ENCODE data around the gene GPATCH8.

The GPATCH8 gene

GRCh38 chr17:44499722-44500121, 3.5 kb downstream of the GPATCH8 start (continued):
- peak; percentile 78; the same call in 1 of the 2 replicates for TF ChIP-seq PRDM10 (tag by site-specific recombination; IDR thresholded peaks at IDR 0.05)
- TF ChIP-seq RBAK (tag by site-specific recombination; IDR thresholded peaks at IDR 0.05): no peak
- TF ChIP-seq ZNF248 (tag by site-specific recombination; IDR thresholded peaks at IDR 0.05): no peak; the same call in 1 of the 2 replicates
- TF ChIP-seq ZNF514 (tag by site-specific recombination; IDR thresholded peaks at IDR 0.05): no peak
- TF ChIP-seq WT1 (tag by site-specific recombination; IDR thresholded peaks at IDR 0.05): peak; percentile 70
- TF ChIP-seq ZNF529 (tag by site-specific recombination; IDR thresholded peaks at IDR 0.05; ENCODE audit: insufficient replicate concordance): no peak
- peak; percentile 78 for TF ChIP-seq PRDM6 (tag by site-specific recombination; IDR thresholded peaks at IDR 0.05)
- no peak for TF ChIP-seq ZNF747 (tag by site-specific recombination; IDR thresholded peaks at IDR 0.05)
- no peak for TF ChIP-seq ZSCAN16 (tag by site-specific recombination; IDR thresholded peaks at IDR 0.05)
- peak; percentile 34; the same call in 1 of the 2 replicates for TF ChIP-seq ZNF366 (tag by site-specific recombination; conservative IDR thresholded peaks at IDR 0.05)
- TF ChIP-seq ZBTB20 (tag by site-specific recombination; IDR thresholded peaks at IDR 0.05): no peak
- 0 out of 2 replicates have a peak, but pooled peaks have one; percentile 25 for TF ChIP-seq MEIS1 (CRISPR knock-in tag; IDR thresholded peaks at IDR 0.05; ENCODE audit: borderline replicate concordance)
- TF ChIP-seq ZNF114 (tag by site-specific recombination; IDR thresholded peaks at IDR 0.05): no peak
- TF ChIP-seq ZNF510 (tag by site-specific recombination; IDR thresholded peaks at IDR 0.05; ENCODE audit: insufficient replicate concordance): no peak
- TF ChIP-seq MYNN (tag by site-specific recombination; IDR thresholded peaks at IDR 0.05; ENCODE audit: borderline replicate concordance): no peak
- 0 out of 2 replicates have a peak, but pooled peaks have one; percentile 30 for TF ChIP-seq OSR2 (tag by site-specific recombination; IDR thresholded peaks at IDR 0.05)
- no peak for TF ChIP-seq ZNF501 (tag by site-specific recombination; IDR thresholded peaks at IDR 0.05)

- Histone ChIP-seq H3K4me1 (ENCODE audit: control insufficient read depth, insufficient read depth, low read length) (peaks cover 15% of the 10 kb centered on the region), H3K27ac (ENCODE audit: extremely low read depth, low read depth, low read length) (no peak overlapping the region), H3K4me3 (ENCODE audit: low read depth, low read length) (no peak overlapping the region), H3K36me3 (ENCODE audit: control insufficient read depth in 2 of 2, insufficient read depth in 1 of 2, low read length in 2 of 2) (peaks cover 3 to 5% of the 10 kb centered on the region in 2 experiments; a peak in 2 of 3 replicates), H3K9me3 (ENCODE audit: control insufficient read depth, insufficient read depth, low read depth, low read length) (no peaks in the 10 kb centered on the region)
- POLR2A ChIA-PET: interaction anchor here (0.6 to 1.0 kb wide), 2 partner anchors 39 to 65 kb away, joined by 3 to 4 read pairs; no protein-coding TSS in a partner anchor
- TF ChIP-seq ZBTB1 (tag by site-specific recombination; IDR thresholded peaks at IDR 0.05) (no peak), ZFP3 (tag by site-specific recombination; IDR thresholded peaks at IDR 0.05; ENCODE audit: low read depth) (no peak), ZNF48 (tag by site-specific recombination; IDR thresholded peaks at IDR 0.05) (no peak), ZNF121 (tag by site-specific recombination; IDR thresholded peaks at IDR 0.05) (no peak), ZNF747 (tag by site-specific recombination; IDR thresholded peaks at IDR 0.05) (no peak), YY1 (tag by site-specific recombination; IDR thresholded peaks at IDR 0.05) (no peak), INSM2 (tag by site-specific recombination; IDR thresholded peaks at IDR 0.05) (no peak), PBX3 (CRISPR knock-in tag; IDR thresholded peaks at IDR 0.05) (no peak), ZNF529 (tag by site-specific recombination; IDR thresholded peaks at IDR 0.05; ENCODE audit: insufficient replicate concordance) (no peak), RBAK (tag by site-specific recombination; IDR thresholded peaks at IDR 0.05) (no peak), ZFP37 (tag by site-specific recombination; IDR thresholded peaks at IDR 0.05) (no peak), ZBTB6 (tag by site-specific recombination; IDR thresholded peaks at IDR 0.05) (no peak), ZSCAN30 (tag by site-specific recombination; IDR thresholded peaks at IDR 0.05) (no peak), ZBTB17 (tag by site-specific recombination; IDR thresholded peaks at IDR 0.05) (no peak), ZNF114 (tag by site-specific recombination; IDR thresholded peaks at IDR 0.05) (no peak), ZNF350 (tag by site-specific recombination; IDR thresholded peaks at IDR 0.05) (no peak)
- CTCF ChIA-PET: interaction anchor here (1.2 kb wide), 1 partner anchor 27 kb away, joined by 3 read pairs; no protein-coding TSS in a partner anchor
Measured at GRCh38 chr17:44496815-44497214, 6.4 kb downstream of the GPATCH8 start.
